C4-2B (cell line): ENCODE results near the gene PARD3B.

Experiments used
- CTCF ChIP-seq: fragments of 450-650 bp; conservative IDR thresholded peaks from 2 replicates; pipeline ENCODE4 v1.5.1; 2017; ENCODE audit warnings: mild to moderate bottlenecking
- ZFX ChIP-seq: fragments of 450-650 bp; IDR thresholded peaks from 2 replicates; pipeline ENCODE4 v1.6.1; 2017

- no peak for TF ChIP-seq CTCF
- TF ChIP-seq ZFX, result no peak
Measured at GRCh38 chr2:205439621-205440020, 894.3 kb downstream of the PARD3B start.
